GM12878 (cell line): ENCODE measurements around the gene TBC1D19. TPM values are rescaled to one million over a fixed set of nuclear protein-coding genes. Genes with fewer than 3 reads are reported as not detected.

Experiments
- ATAC-seq: fragments of 200-7000 bp; cut with Tn5 transposase; 3 replicates; pipeline ENCODE4 v1.9.1; 2020; ENCODE audit warnings: mild to moderate bottlenecking, moderate library complexity
- BruUV-seq: library from RNA; stranded (reverse); fragments of 400-500 nt; replicated peaks from 2 replicates; lab custom pipeline; 2021; lab: Mats Ljungman, UMichigan
- CTCF ChIA-PET: fragments of 300-600 bp; sonication (Branson Sonifier 250); formaldehyde crosslinking; extraction: SDS; loops from one replicate; lab custom pipeline; 2021; ENCODE audit warnings: inconsistent platforms; lab: Yijun Ruan, JAX
- POLR2A ChIA-PET: fragments of 350-600 bp; formaldehyde crosslinking; extraction: SDS; loops from one replicate; lab custom pipeline; 2021; ENCODE audit warnings: inconsistent platforms; lab: Charles Lee
- RAD21 ChIA-PET: fragments of 300-600 bp; sonication (Branson Sonifier 250); formaldehyde crosslinking; loops from one replicate; lab custom pipeline; 2023; ENCODE audit warnings: antibody characterized with exemption; ENCODE audit not compliant: unreplicated experiment; lab: Charles Lee
- SMC1A ChIA-PET: fragments of 300-600 bp; sonication (Branson Sonifier 250); formaldehyde crosslinking; loops from one replicate; lab custom pipeline; 2023; ENCODE audit not compliant: unreplicated experiment, uncharacterized antibody; lab: Charles Lee
- DNase-seq: peaks from one replicate; pipeline ENCODE4 v3.0.0-alpha.2; 2011; ENCODE audit warnings: low read depth, low spot score
- FAIRE-seq: peaks from 3 replicates; lab custom pipeline; 2011; peaks lifted over from hg19 to GRCh38; lab: Jason Lieb, UNC
- H2AFZ ChIP-seq: 2 replicates; pipeline ENCODE4 v1.6.0; 2011; ENCODE audit warnings: low read depth, low read length, control low read depth; ENCODE audit not compliant: control insufficient read depth
- H3K27ac ChIP-seq: 2 replicates; pipeline ENCODE4 v1.5.1; 2011; ENCODE audit warnings: control low read depth; ENCODE audit not compliant: control insufficient read depth, insufficient read depth
- H3K27me3 ChIP-seq, 2 experiments: replicated peaks in 1 of 2; 2 replicates each; pipeline versions ENCODE4 v1.6.0 to v1.6.1; 2011; ENCODE audit warnings: low read length in 1 of 2; ENCODE audit not compliant: control insufficient read depth in 2 of 2, insufficient read depth in 2 of 2
- H3K36me3 ChIP-seq, 2 experiments: 2 replicates each; pipeline ENCODE4 v1.5.1; 2011; ENCODE audit warnings: low read length in 1 of 2; ENCODE audit not compliant: control insufficient read depth in 2 of 2, insufficient read depth in 2 of 2
- H3K4me1 ChIP-seq: 2 replicates; pipeline ENCODE4 v1.6.1; 2011; ENCODE audit warnings: mild to moderate bottlenecking, low read length, moderate library complexity, mixed read lengths; ENCODE audit not compliant: control insufficient read depth, insufficient read depth
- H3K4me2 ChIP-seq: 2 replicates; pipeline ENCODE4 v1.6.0; 2011; ENCODE audit warnings: control low read depth; ENCODE audit not compliant: control insufficient read depth, insufficient read depth
- H3K4me3 ChIP-seq: fragments of 200-600 bp; sonication (generic); 2 replicates; pipeline ENCODE4 v1.5.1; 2016
- H3K79me2 ChIP-seq: 2 replicates; pipeline ENCODE4 v1.6.0; 2011; ENCODE audit warnings: low read length; ENCODE audit not compliant: control insufficient read depth, insufficient read depth
- H3K9ac ChIP-seq: 2 replicates; pipeline ENCODE4 v1.8.0; 2011; ENCODE audit warnings: low read length, control low read depth, mixed read lengths; ENCODE audit not compliant: control insufficient read depth, insufficient read depth
- H3K9me3 ChIP-seq: replicated peaks from 3 replicates; pipeline ENCODE4 v1.5.1; 2011; ENCODE audit warnings: mild to moderate bottlenecking, low read length; ENCODE audit not compliant: control insufficient read depth, insufficient read depth
- H4K20me1 ChIP-seq: 2 replicates; pipeline ENCODE4 v1.6.0; 2011; ENCODE audit not compliant: control insufficient read depth, insufficient read depth
- CBX5 ChIP-seq: sonication (generic); IDR thresholded peaks from 2 replicates; pipeline ENCODE4 v1.6.1; 2016; ENCODE audit warnings: low read depth, moderate library complexity, mild to moderate bottlenecking, inconsistent platforms
- CHD4 ChIP-seq: fragments of 200-600 bp; sonication (generic); IDR thresholded peaks from 2 replicates; pipeline ENCODE4 v1.6.1; 2016; ENCODE audit warnings: mild to moderate bottlenecking
- MTA2 ChIP-seq: fragments of 450-650 bp; IDR thresholded peaks from 2 replicates; pipeline ENCODE4 v1.6.1; 2016; ENCODE audit warnings: low read depth, mild to moderate bottlenecking, moderate library complexity
- NFYB ChIP-seq: IDR thresholded peaks from 2 replicates; pipeline ENCODE4 v1.6.1; 2011; ENCODE audit warnings: low read depth, mild to moderate bottlenecking, low read length, improper control_type of control experiment, moderate library complexity; ENCODE audit not compliant: insufficient read depth
- ZNF207 ChIP-seq: fragments of 450-650 bp; IDR thresholded peaks from 2 replicates; pipeline ENCODE4 v1.6.1; 2014; ENCODE audit warnings: antibody characterized with exemption, mild to moderate bottlenecking, borderline replicate concordance
- ZZZ3 ChIP-seq: IDR thresholded peaks from 2 replicates; pipeline ENCODE4 v1.6.1; 2011; ENCODE audit warnings: low read depth; ENCODE audit not compliant: control insufficient read depth, insufficient read length
- WGBS: methylation state at CpG from one replicate; pipeline ENCODE4 v1.1.6; 2016; ENCODE audit warnings: low lambda C conversion rate; ENCODE audit not compliant: insufficient replicate concordance, insufficient coverage; ENCODE audit errors: missing lambda C conversion rate; 5-methylcytosine and 5-hydroxymethylcytosine counted together
- in situ Hi-C: fragments of 300-500 bp; cut with MboI; formaldehyde crosslinking; loops from 9 replicates; pipeline ENCODE4 v1.14.3; 2018; ENCODE audit warnings: mixed read lengths
- intact Hi-C: fragments of 100-400 bp; cut with micrococcal nuclease; formaldehyde crosslinking; loops from one replicate; pipeline ENCODE4 v1.14.2; 2022; ENCODE audit not compliant: unreplicated experiment
- polyA plus RNA-seq, 11 experiments: library from polyadenylated mRNA; depleted of rRNA in 4 of 11; unstranded in 6 of 11; stranded (reverse) in 5 of 11; fragments of >200 nt; fragmentation: Nextera tagmentation in 4 of 11; fragmentation: Illumina TruSeq in 1 of 11; extraction: Ambion mirVana in 4 of 11; extraction: Trizol in 1 of 11; gene quantifications; 1 replicate in 1 of 11; 2 replicates in 10 of 11; pipeline versions ENCODE4 v1.2.1 to v1.2.3, GENCODE V29; 2011 to 2016; ENCODE audit warnings: inconsistent platforms in 2 of 11, missing spikeins in 2 of 11, low read depth in 1 of 11
- total RNA-seq, 4 experiments: library from RNA; depleted of rRNA in 3 of 4; stranded (reverse); fragments of >200 nt in 3 of 4; fragmentation: Illumina TruSeq in 1 of 4; extraction: Trizol in 1 of 4; gene quantifications; 2 replicates each; pipeline versions ENCODE4 v1.2.1 to v1.2.3, GENCODE V29; 2013 to 2021
- TF ChIP-seq, protein P1 (sequence below): fragments of 450-650 bp; IDR thresholded peaks from 2 replicates; pipeline ENCODE4 v1.6.1; 2014; ENCODE audit warnings: mild to moderate bottlenecking
- TF ChIP-seq, protein P2 (sequence below): fragments of 450-650 bp; IDR thresholded peaks from 2 replicates; pipeline ENCODE4 v1.6.1; 2017; ENCODE audit warnings: antibody characterized with exemption, mild to moderate bottlenecking, moderate library complexity
- TF ChIP-seq, protein P3 (sequence below): fragments of 450-650 bp; IDR thresholded peaks from 2 replicates; pipeline ENCODE4 v1.6.1; 2017; ENCODE audit warnings: borderline replicate concordance

TBC1D19 gene
- total and polyA plus RNA-seq, 10 of the 15 experiments (the other 5 are each of a cell fraction or from before 2014, with no cell fraction given): 0.29 to 3.9 (median 2.1) TPM

DNA sequence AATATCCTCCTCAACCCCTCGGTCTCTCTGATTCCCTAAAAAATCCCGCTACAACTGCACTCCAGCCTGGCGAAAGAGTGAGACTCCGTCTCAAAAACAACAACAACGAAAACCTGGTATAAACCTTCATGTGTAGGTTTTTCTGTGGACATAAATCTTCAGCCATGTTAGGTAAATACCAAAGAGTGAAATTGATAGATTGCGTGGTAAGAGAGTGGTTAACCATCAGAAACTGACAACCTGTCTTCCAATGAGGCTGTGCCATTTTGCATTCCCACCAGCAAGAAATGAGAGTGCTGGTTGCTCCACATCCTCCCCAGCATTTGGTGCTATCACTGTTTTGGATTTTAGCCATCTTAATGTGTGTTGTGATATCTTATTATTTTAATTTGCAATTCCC is 10.9 kb downstream of the TBC1D19 start:
- TF ChIP-seq CHD4 (no peak), ZNF207 (no peak), MTA2 (no peak), NFYB (no peak), ZZZ3 (no peak), CBX5 (no peak)
- TF ChIP-seq, protein P1, sequence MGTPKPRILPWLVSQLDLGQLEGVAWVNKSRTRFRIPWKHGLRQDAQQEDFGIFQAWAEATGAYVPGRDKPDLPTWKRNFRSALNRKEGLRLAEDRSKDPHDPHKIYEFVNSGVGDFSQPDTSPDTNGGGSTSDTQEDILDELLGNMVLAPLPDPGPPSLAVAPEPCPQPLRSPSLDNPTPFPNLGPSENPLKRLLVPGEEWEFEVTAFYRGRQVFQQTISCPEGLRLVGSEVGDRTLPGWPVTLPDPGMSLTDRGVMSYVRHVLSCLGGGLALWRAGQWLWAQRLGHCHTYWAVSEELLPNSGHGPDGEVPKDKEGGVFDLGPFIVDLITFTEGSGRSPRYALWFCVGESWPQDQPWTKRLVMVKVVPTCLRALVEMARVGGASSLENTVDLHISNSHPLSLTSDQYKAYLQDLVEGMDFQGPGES: no peak
- TF ChIP-seq, protein P2, sequence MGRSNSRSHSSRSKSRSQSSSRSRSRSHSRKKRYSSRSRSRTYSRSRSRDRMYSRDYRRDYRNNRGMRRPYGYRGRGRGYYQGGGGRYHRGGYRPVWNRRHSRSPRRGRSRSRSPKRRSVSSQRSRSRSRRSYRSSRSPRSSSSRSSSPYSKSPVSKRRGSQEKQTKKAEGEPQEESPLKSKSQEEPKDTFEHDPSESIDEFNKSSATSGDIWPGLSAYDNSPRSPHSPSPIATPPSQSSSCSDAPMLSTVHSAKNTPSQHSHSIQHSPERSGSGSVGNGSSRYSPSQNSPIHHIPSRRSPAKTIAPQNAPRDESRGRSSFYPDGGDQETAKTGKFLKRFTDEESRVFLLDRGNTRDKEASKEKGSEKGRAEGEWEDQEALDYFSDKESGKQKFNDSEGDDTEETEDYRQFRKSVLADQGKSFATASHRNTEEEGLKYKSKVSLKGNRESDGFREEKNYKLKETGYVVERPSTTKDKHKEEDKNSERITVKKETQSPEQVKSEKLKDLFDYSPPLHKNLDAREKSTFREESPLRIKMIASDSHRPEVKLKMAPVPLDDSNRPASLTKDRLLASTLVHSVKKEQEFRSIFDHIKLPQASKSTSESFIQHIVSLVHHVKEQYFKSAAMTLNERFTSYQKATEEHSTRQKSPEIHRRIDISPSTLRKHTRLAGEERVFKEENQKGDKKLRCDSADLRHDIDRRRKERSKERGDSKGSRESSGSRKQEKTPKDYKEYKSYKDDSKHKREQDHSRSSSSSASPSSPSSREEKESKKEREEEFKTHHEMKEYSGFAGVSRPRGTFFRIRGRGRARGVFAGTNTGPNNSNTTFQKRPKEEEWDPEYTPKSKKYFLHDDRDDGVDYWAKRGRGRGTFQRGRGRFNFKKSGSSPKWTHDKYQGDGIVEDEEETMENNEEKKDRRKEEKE: no peak
- TF ChIP-seq, protein P3, sequence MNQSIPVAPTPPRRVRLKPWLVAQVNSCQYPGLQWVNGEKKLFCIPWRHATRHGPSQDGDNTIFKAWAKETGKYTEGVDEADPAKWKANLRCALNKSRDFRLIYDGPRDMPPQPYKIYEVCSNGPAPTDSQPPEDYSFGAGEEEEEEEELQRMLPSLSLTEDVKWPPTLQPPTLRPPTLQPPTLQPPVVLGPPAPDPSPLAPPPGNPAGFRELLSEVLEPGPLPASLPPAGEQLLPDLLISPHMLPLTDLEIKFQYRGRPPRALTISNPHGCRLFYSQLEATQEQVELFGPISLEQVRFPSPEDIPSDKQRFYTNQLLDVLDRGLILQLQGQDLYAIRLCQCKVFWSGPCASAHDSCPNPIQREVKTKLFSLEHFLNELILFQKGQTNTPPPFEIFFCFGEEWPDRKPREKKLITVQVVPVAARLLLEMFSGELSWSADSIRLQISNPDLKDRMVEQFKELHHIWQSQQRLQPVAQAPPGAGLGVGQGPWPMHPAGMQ: no peak
- FAIRE-seq (no peak), ATAC-seq (no peak), DNase-seq (no peak)
- ChIA-PET RAD21 (no interaction called here), SMC1A (interaction anchor here (0.6 kb wide), 1 partner anchor 28 kb away, joined by 3 read pairs; no protein-coding TSS in a partner anchor), POLR2A (no interaction called here), CTCF (no interaction called here)
- Histone ChIP-seq H3K9ac (no peak overlapping the region), H3K4me2 (no peak overlapping the region), H3K27me3 (no peaks in the 10 kb centered on the region), H2AFZ (no peak overlapping the region), H3K4me3 (no peak overlapping the region), H3K27ac (no peak overlapping the region), H3K79me2 (no peaks in the 10 kb centered on the region), H3K36me3 (no peaks in the 10 kb centered on the region), H3K4me1 (no peaks in the 10 kb centered on the region), H3K9me3 (no peaks in the 10 kb centered on the region), H4K20me1 (no peaks in the 10 kb centered on the region)
- 83% methylated on average over 6 of the region's 6 CpGs for WGBS
- in situ Hi-C loops: no loop called here
- intact Hi-C loops: no loop called here
- BruUV-seq: no TSS peak
